Spinal cord (tissue), 10 donors: ENCODE data around the gene DGKZ. TPM values are rescaled to one million over a fixed set of nuclear protein-coding genes. Genes with fewer than 3 reads are reported as not detected.
"Not testable (repeated sequence)": the region's sequence is repeated elsewhere in the genome, so short reads cannot be mapped to it uniquely, and the experiment has no call there.

ENCODE experiments used
- DNase-seq, 6 donors: peaks; one replicate each; pipeline versions ENCODE4 v3.0.0 to v3.0.0-alpha.2; 2013 to 2015; ENCODE audit warnings: low spot score in 6 of 6, low read depth in 4 of 6
- H3K27ac ChIP-seq: one replicate; pipeline ENCODE4 v1.5.1; 2013; ENCODE audit warnings: low read depth, low read length, control low read depth
- H3K27me3 ChIP-seq: one replicate; pipeline ENCODE4 v1.6.1; 2013; ENCODE audit warnings: low read length; ENCODE audit not compliant: control insufficient read depth, insufficient read depth
- H3K36me3 ChIP-seq: one replicate; pipeline ENCODE4 v1.6.1; 2013; ENCODE audit warnings: low read length; ENCODE audit not compliant: control insufficient read depth, insufficient read depth
- H3K4me1 ChIP-seq: one replicate; pipeline ENCODE4 v1.6.1; 2013; ENCODE audit warnings: low read length; ENCODE audit not compliant: control insufficient read depth, insufficient read depth
- H3K4me3 ChIP-seq: one replicate; pipeline ENCODE4 v1.5.1; 2013; ENCODE audit warnings: low read depth, low read length, control low read depth
- H3K9me3 ChIP-seq: one replicate; pipeline ENCODE4 v1.6.1; 2013; ENCODE audit warnings: low read length; ENCODE audit not compliant: control insufficient read depth, insufficient read depth
- WGBS: methylation state at CpG from one replicate; pipeline ENCODE4 v1.1.5; 2013; ENCODE audit warnings: missing lambda C conversion rate; ENCODE audit not compliant: insufficient coverage; 5-methylcytosine and 5-hydroxymethylcytosine counted together
- polyA plus RNA-seq, 2 donors: library from polyadenylated mRNA; unstranded; fragments of 120-200 nt; gene quantifications; one replicate each; pipeline ENCODE4 v1.2.1, GENCODE V29; 2013; ENCODE audit not compliant: insufficient read length in 2 of 2
- total RNA-seq, 2 donors: library from RNA; depleted of rRNA in 1 of 2; stranded (reverse); fragments of 120-200 nt in 1 of 2; fragments of >200 nt in 1 of 2; gene quantifications; one replicate each; pipeline versions ENCODE4 v1.2.3 to v1.2.4, GENCODE V29; 2013 to 2014
- donor health status: healthy.

DGKZ gene
- total and polyA plus RNA-seq, 4 donors, result 27.1 to 83.2 (median 53.9) TPM

- peaks cover 8% of the 10 kb centered on the region for H3K27me3 ChIP-seq
- no peak overlapping the region for H3K4me3 ChIP-seq
- no peak for DNase-seq
- peaks cover 28% of the 10 kb centered on the region for H3K4me1 ChIP-seq
- H3K9me3 ChIP-seq, result no peaks in the 10 kb centered on the region
- 88% methylated on average over 10 of the region's 10 CpGs for WGBS
- peaks cover 75% of the 10 kb centered on the region for H3K36me3 ChIP-seq
- no peak overlapping the region for H3K27ac ChIP-seq
These were observed 31.0 kb downstream of the DGKZ start for GRCh38 chr11:46378296-46378695.

- no peak overlapping the region for H3K4me3 ChIP-seq
- peaks cover 76% of the 10 kb centered on the region for H3K36me3 ChIP-seq
- H3K9me3 ChIP-seq, result no peaks in the 10 kb centered on the region
- DNase-seq, result no peak
- 58% methylated on average over 14 of the region's 20 CpGs for WGBS
- peaks cover 31% of the 10 kb centered on the region for H3K4me1 ChIP-seq
- H3K27ac ChIP-seq, result no peak overlapping the region
- H3K27me3 ChIP-seq, result peaks cover 8% of the 10 kb centered on the region
These were observed 31.7 kb downstream of the DGKZ start for GRCh38 chr11:46378811-46379481.

GRCh38 chr11:46379482-46380293 is 32.4 kb downstream of the DGKZ start:
- H3K27ac ChIP-seq, H3K27me3 ChIP-seq, DNase-seq, H3K9me3 ChIP-seq, H3K4me3 ChIP-seq: not testable (repeated sequence)
- H3K4me1 ChIP-seq, result peaks cover 31% of the 10 kb centered on the region
- 44% methylated on average over 23 of the region's 36 CpGs for WGBS
- H3K36me3 ChIP-seq, result peaks cover 76% of the 10 kb centered on the region

- peak in 2 of 6 donors; percentile 54 to 71 for DNase-seq
These were observed 33.2 kb downstream of the DGKZ start for GRCh38 chr11:46380340-46381047.

GRCh38 chr11:46381048-46381818 is 34.0 kb downstream of the DGKZ start, which contains the start of gene MDK:
TSS of gene MDK (plus strand) at chr11:46381669. CDS start at chr11:46382058, 389 bp downstream.
- peaks cover 31% of the 10 kb centered on the region for H3K4me1 ChIP-seq
- H3K27me3 ChIP-seq, result peaks cover 8% of the 10 kb centered on the region
- H3K4me3 ChIP-seq, result peak within 1 kb of the TSS; percentile 52
- under 1% methylated on average over 71 of the region's 96 CpGs for WGBS
- H3K9me3 ChIP-seq, result no peaks in the 10 kb centered on the region
- H3K27ac ChIP-seq, result peak within 1 kb of the TSS; percentile 69
- DNase-seq, result peak in 2 of 6 donors; percentile 81 to 84
- peaks cover 75% of the 10 kb centered on the region for H3K36me3 ChIP-seq

More at GRCh38 chr11:46380340-46381047, 33.2 kb downstream of the DGKZ start:
- Histone ChIP-seq H3K27ac (peak overlapping the region; percentile 69), H3K4me3 (peak overlapping the region; percentile 52), H3K9me3 (no peaks in the 10 kb centered on the region), H3K4me1 (peaks cover 31% of the 10 kb centered on the region), H3K27me3 (peaks cover 8% of the 10 kb centered on the region), H3K36me3 (peaks cover 76% of the 10 kb centered on the region)
- WGBS, result 5% methylated on average over 25 of the region's 45 CpGs

GRCh38 chr11:46381819-46382645 is 34.8 kb downstream of the DGKZ start:
- Histone ChIP-seq H3K4me3 (peak overlapping the region; percentile 52), H3K4me1 (peaks cover 31% of the 10 kb centered on the region), H3K27me3 (peaks cover 10% of the 10 kb centered on the region), H3K36me3 (peaks cover 69% of the 10 kb centered on the region), H3K27ac (peak overlapping the region; percentile 33), H3K9me3 (no peaks in the 10 kb centered on the region)
- WGBS, result under 1% methylated on average over 59 of the region's 66 CpGs
- DNase-seq, result peak in 2 of 6 donors; percentile 75 to 76

- peaks cover 36% of the 10 kb centered on the region for H3K4me1 ChIP-seq
- peak in 2 of 6 donors; percentile 59 to 73 for DNase-seq
- peaks cover 16% of the 10 kb centered on the region for H3K27me3 ChIP-seq
- no peak overlapping the region for H3K27ac ChIP-seq
- no peaks in the 10 kb centered on the region for H3K9me3 ChIP-seq
- H3K4me3 ChIP-seq, result peak overlapping the region; percentile 52
- 51% methylated on average over 6 of the region's 18 CpGs for WGBS
- H3K36me3 ChIP-seq, result peaks cover 61% of the 10 kb centered on the region
These were observed 35.6 kb downstream of the DGKZ start for GRCh38 chr11:46382646-46383403.

GRCh38 chr11:46383404-46383758 is 36.1 kb downstream of the DGKZ start:
- peaks cover 56% of the 10 kb centered on the region for H3K36me3 ChIP-seq
- H3K9me3 ChIP-seq, result no peaks in the 10 kb centered on the region
- H3K27ac ChIP-seq, result no peak overlapping the region
- peaks cover 41% of the 10 kb centered on the region for H3K4me1 ChIP-seq
- H3K27me3 ChIP-seq, result peaks cover 22% of the 10 kb centered on the region
- peak overlapping the region; percentile 52 for H3K4me3 ChIP-seq
- 56% methylated on average over 4 of the region's 7 CpGs for WGBS
- DNase-seq, result no peak
